ENCODE data around the gene RBM28.

The RBM28 gene

GRCh38 chr7:128253701-128254100, 90.0 kb downstream of the RBM28 start:
- TF ChIP-seq SIN3A (IDR thresholded peaks at IDR 0.05; ENCODE audit: borderline replicate concordance, insufficient read depth, low read length) = no peak
- TF ChIP-seq TAF1 (IDR thresholded peaks at IDR 0.05; ENCODE audit: borderline replicate concordance, insufficient read depth, low read length) = no peak
- TF ChIP-seq POLR2AphosphoS5 (IDR thresholded peaks at IDR 0.05; ENCODE audit: low read depth, low read length) = no peak
- TF ChIP-seq FOXP2 (optimal IDR thresholded peaks at IDR 0.05; ENCODE audit: borderline replicate concordance, extremely low read depth, extremely low read length, insufficient read depth) = no peak
- no peak for TF ChIP-seq REST (IDR thresholded peaks at IDR 0.05; ENCODE audit: insufficient read depth in 1 of 2, low read depth in 2 of 2, low read length in 2 of 2)

DNA sequence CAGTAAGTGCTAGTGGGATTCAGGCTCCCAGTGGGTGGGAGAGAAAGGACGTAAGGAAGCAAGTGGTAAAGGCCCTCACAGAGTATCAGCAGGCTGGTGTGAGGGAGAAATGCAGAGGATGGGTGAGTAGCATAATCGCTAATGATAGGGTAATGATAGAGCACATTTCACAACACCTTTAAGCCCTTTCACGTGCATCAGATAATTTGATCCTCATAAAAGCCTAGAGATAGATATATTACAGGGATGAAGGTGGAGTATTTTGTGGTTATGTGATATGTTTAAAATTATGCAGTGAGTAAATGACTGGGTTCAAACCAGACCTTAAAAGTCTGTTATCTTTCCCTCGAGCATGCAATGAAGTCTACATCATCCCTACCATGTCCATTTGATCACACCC, 92.4 kb downstream of the RBM28 start:
- no peak for TF ChIP-seq REST (IDR thresholded peaks at IDR 0.05; ENCODE audit: insufficient read depth in 1 of 2, low read depth in 2 of 2, low read length in 2 of 2)
- TF ChIP-seq FOXP2 (optimal IDR thresholded peaks at IDR 0.05; ENCODE audit: borderline replicate concordance, extremely low read depth, extremely low read length, insufficient read depth) = no peak
- no peak for TF ChIP-seq SIN3A (IDR thresholded peaks at IDR 0.05; ENCODE audit: borderline replicate concordance, insufficient read depth, low read length)
- no peak for TF ChIP-seq TAF1 (IDR thresholded peaks at IDR 0.05; ENCODE audit: borderline replicate concordance, insufficient read depth, low read length)
- no peak for TF ChIP-seq POLR2AphosphoS5 (IDR thresholded peaks at IDR 0.05; ENCODE audit: low read depth, low read length)
